K562 (cell line): ENCODE results near the gene DYDC1. TPM values are rescaled to one million over a fixed set of nuclear protein-coding genes. Genes with fewer than 3 reads are reported as not detected.

ENCODE experiments used
- ATAC-seq: fragments of 200-7000 bp; cut with Tn5 transposase; 3 replicates; pipeline ENCODE4 v1.9.1; 2020; ENCODE audit warnings: moderate library complexity
- BruUV-seq: library from RNA; stranded (reverse); fragments of 400-500 nt; replicated peaks from 2 replicates; lab custom pipeline; 2021; lab: Mats Ljungman, UMichigan
- CTCF ChIA-PET: fragments of 300-600 bp; formaldehyde crosslinking; extraction: SDS; loops from one replicate; lab custom pipeline; 2021; ENCODE audit warnings: low intra/inter-chr PET ratio; lab: Yijun Ruan, JAX
- POLR2A ChIA-PET: fragments of 300-600, 350-650 bp; sonication (Branson Sonifier 250); formaldehyde crosslinking; extraction: SDS; loops from one replicate; lab custom pipeline; 2021; ENCODE audit warnings: antibody characterized with exemption, inconsistent platforms; lab: Yijun Ruan, JAX
- DNase-seq, 4 experiments: peaks; one replicate each; pipeline versions ENCODE4 v3.0.0 to v3.0.0-alpha.2; 2011 to 2018; ENCODE audit warnings: low spot score in 3 of 4, mixed read lengths in 3 of 4; ENCODE audit errors: extremely low read depth in 1 of 4
- FAIRE-seq: peaks from 2 replicates; lab custom pipeline; 2011; peaks lifted over from hg19 to GRCh38; lab: Jason Lieb, UNC
- H2AFZ ChIP-seq: 2 replicates; pipeline ENCODE4 v1.6.0; 2011; ENCODE audit warnings: low read depth, low read length, control low read depth, inconsistent platforms
- H3K27ac ChIP-seq: fragments of 200-600 bp; 3 replicates; pipeline ENCODE4 v1.8.0; 2011; ENCODE audit warnings: low read depth, mild to moderate bottlenecking, control low read depth, inconsistent platforms, low read length, moderate library complexity, mixed read lengths; ENCODE audit errors: extremely low read depth
- H3K27me3 ChIP-seq, 2 experiments: fragments of 300-600 bp in 1 of 2; 2 replicates in 1 of 2; 3 replicates in 1 of 2; pipeline versions ENCODE4 v1.6.0 to v1.8.0; 2011; ENCODE audit warnings: inconsistent platforms in 2 of 2, low read length in 2 of 2, mild to moderate bottlenecking in 1 of 2, mixed read lengths in 1 of 2, moderate library complexity in 1 of 2; ENCODE audit not compliant: control insufficient read depth in 2 of 2, insufficient read depth in 2 of 2
- H3K36me3 ChIP-seq: fragments of 300-600 bp; 3 replicates; pipeline ENCODE4 v1.8.0; 2011; ENCODE audit warnings: mild to moderate bottlenecking, low read length, inconsistent platforms; ENCODE audit not compliant: control insufficient read depth, insufficient read depth
- H3K4me1 ChIP-seq, 2 experiments: fragments of 200-600 bp in 1 of 2; replicated peaks in 1 of 2; 2 replicates in 1 of 2; 3 replicates in 1 of 2; pipeline versions ENCODE4 v1.5.1 to v1.8.0; 2011; ENCODE audit warnings: inconsistent platforms in 2 of 2, low read length in 2 of 2, mild to moderate bottlenecking in 1 of 2, mixed read lengths in 1 of 2, moderate library complexity in 1 of 2; ENCODE audit not compliant: control insufficient read depth in 2 of 2, insufficient read depth in 2 of 2
- H3K4me2 ChIP-seq: 2 replicates; pipeline ENCODE4 v1.6.1; 2011; ENCODE audit warnings: low read length, control low read depth, inconsistent platforms, mixed read lengths; ENCODE audit not compliant: insufficient read depth
- H3K4me3 ChIP-seq: fragments of 200-600 bp; sonication (generic), shearing (Covaris generic); 2 replicates; pipeline ENCODE4 v1.5.1; 2016; ENCODE audit warnings: control low read depth, inconsistent platforms
- H3K79me2 ChIP-seq: fragments of 200-600 bp; 3 replicates; pipeline ENCODE4 v1.8.0; 2011; ENCODE audit warnings: low read length, inconsistent platforms; ENCODE audit not compliant: control insufficient read depth, insufficient read depth
- H3K9ac ChIP-seq, 2 experiments: 2 replicates each; pipeline versions ENCODE4 v1.6.0 to v1.6.1; 2011; ENCODE audit warnings: low read depth in 2 of 2, low read length in 2 of 2, control low read depth in 1 of 2, inconsistent platforms in 1 of 2, mild to moderate bottlenecking in 1 of 2, mixed read lengths in 1 of 2; ENCODE audit not compliant: insufficient read depth in 1 of 2
- H3K9me1 ChIP-seq: one replicate; pipeline ENCODE4 v1.6.0; 2011; ENCODE audit warnings: inconsistent platforms, mild to moderate bottlenecking, low read length, moderate library complexity; ENCODE audit not compliant: control insufficient read depth, insufficient read depth
- H3K9me3 ChIP-seq: replicated peaks from 2 replicates; pipeline ENCODE4 v1.5.1; 2011; ENCODE audit warnings: low read depth, low read length, inconsistent platforms; ENCODE audit not compliant: control insufficient read depth, insufficient read depth
- H4K20me1 ChIP-seq: replicated peaks from 2 replicates; pipeline ENCODE4 v1.6.1; 2011; ENCODE audit warnings: low read length, inconsistent platforms, mixed read lengths; ENCODE audit not compliant: control insufficient read depth, insufficient read depth
- CC2D1A ChIP-seq: fragments of 450-650 bp; IDR thresholded peaks from 2 replicates; pipeline ENCODE4 v1.6.1; 2017; ENCODE audit warnings: mild to moderate bottlenecking
- HNRNPLL ChIP-seq: fragments of 200-400 bp; formaldehyde crosslinking; IDR thresholded peaks from 2 replicates; pipeline ENCODE4 v1.6.1; 2017; ENCODE audit warnings: low read length, low read depth, mild to moderate bottlenecking; ENCODE audit not compliant: poor library complexity, severe bottlenecking
- MLLT1 ChIP-seq, 2 experiments: fragments of 450-650 bp; IDR thresholded peaks; 2 replicates each; pipeline ENCODE4 v1.6.1; 2016
- RAD21 ChIP-seq, 2 experiments: fragments of 250-450 bp in 1 of 2; fragments of 450-650 bp in 1 of 2; sonication (Bioruptor Pico) in 1 of 2; formaldehyde crosslinking in 1 of 2; IDR thresholded peaks in 1 of 2; conservative IDR thresholded peaks in 1 of 2; 2 replicates each; pipeline versions ENCODE4 v1.4.0 to v1.8.0; 2020 to 2022; ENCODE audit warnings: mild to moderate bottlenecking in 2 of 2, moderate library complexity in 1 of 2
- SMC3 ChIP-seq: conservative IDR thresholded peaks from 2 replicates; pipeline ENCODE4 v1.6.1; 2011; ENCODE audit warnings: low read depth, low read length, improper control_type of control experiment; ENCODE audit not compliant: insufficient read depth
- TEAD2 ChIP-seq: fragments of 450-650 bp; IDR thresholded peaks from 2 replicates; pipeline ENCODE4 v1.6.1; 2016; ENCODE audit warnings: missing genetic modification characterization, control low read depth, missing compliant biosample characterization
- ZFP36 ChIP-seq: fragments of 150-350 bp; IDR thresholded peaks from 2 replicates; pipeline ENCODE4 v1.6.1; 2018; ENCODE audit warnings: low read length, low read depth; ENCODE audit not compliant: partially characterized antibody
- WGBS: fragments of 100-300 bp; shearing (Covaris generic); methylation state at CpG from one replicate; pipeline ENCODE4 v1.1.6; 2016; ENCODE audit warnings: low coverage, mixed read lengths; ENCODE audit not compliant: insufficient coverage; ENCODE audit errors: missing lambda C conversion rate; 5-methylcytosine and 5-hydroxymethylcytosine counted together
- in situ Hi-C: fragments of 300-500 bp; cut with MboI; formaldehyde crosslinking; loops from 4 replicates; pipeline ENCODE4 v1.15.0; 2018; ENCODE audit warnings: inconsistent platforms, mixed read lengths
- intact Hi-C: fragments of 100-400 bp; cut with micrococcal nuclease; formaldehyde crosslinking; loops from 2 replicates; pipeline ENCODE4 v1.14.2; 2022
- polyA plus RNA-seq, 8 experiments: library from polyadenylated mRNA; depleted of rRNA in 4 of 8; stranded (reverse) in 5 of 8; unstranded in 3 of 8; fragments of >200 nt; fragmentation: Nextera tagmentation in 2 of 8; fragmentation: Illumina TruSeq in 1 of 8; extraction: Ambion mirVana in 2 of 8; extraction: Trizol in 1 of 8; gene quantifications; 2 replicates each; pipeline versions ENCODE4 v1.2.1 to v1.2.3, GENCODE V29; 2011 to 2014; ENCODE audit warnings: inconsistent platforms in 1 of 8, missing spikeins in 1 of 8
- total RNA-seq, 7 experiments: library from RNA; depleted of rRNA in 6 of 7; stranded (reverse); fragments of >200 nt in 6 of 7; fragmentation: Illumina TruSeq in 2 of 7; extraction: Trizol in 2 of 7; gene quantifications; 2 replicates each; pipeline versions ENCODE4 v1.2.1 to v1.2.3, GENCODE V29; 2011 to 2021; ENCODE audit warnings: low replicate concordance in 1 of 7
- TF ChIP-seq, protein P1 (sequence below): fragments of 450-650 bp; formaldehyde crosslinking; IDR thresholded peaks from 2 replicates; pipeline ENCODE4 v1.4.0; 2020; ENCODE audit warnings: mild to moderate bottlenecking, moderate library complexity
- TF ChIP-seq, protein P2 (sequence below): sonication (generic); formaldehyde crosslinking; IDR thresholded peaks from 2 replicates; pipeline ENCODE4 v1.8.0; 2022; ENCODE audit warnings: missing genetic modification reagents, mild to moderate bottlenecking, moderate library complexity, borderline replicate concordance

Gene DYDC1
- total and polyA plus RNA-seq, 9 of the 15 experiments (the other 6 are each of a cell fraction or from before 2014, with no cell fraction given), result not detected

DNA sequence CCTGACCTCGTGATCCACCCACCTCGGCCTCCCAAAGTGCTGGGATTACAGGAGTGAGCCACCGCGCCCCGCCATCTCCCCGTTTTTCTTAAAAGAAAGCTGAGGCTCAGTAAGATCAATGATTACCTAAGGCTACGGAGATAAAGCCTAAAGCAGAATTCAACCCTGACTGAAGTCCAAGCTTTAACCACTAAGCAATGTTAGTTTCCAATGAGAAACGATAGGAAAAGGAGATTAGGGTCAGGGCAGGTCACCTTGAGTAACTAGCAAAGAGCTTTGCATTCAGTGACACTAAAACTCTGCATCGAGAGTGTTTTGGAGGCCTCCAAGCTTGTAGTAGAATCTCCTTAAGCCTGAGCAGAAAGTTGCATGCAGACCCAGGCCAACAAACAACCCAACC is 34.2 kb upstream of the DYDC1 start:
- Histone ChIP-seq H3K9me3 (no peaks in the 10 kb centered on the region), H3K27ac (no peak overlapping the region), H3K79me2 (no peaks in the 10 kb centered on the region), H2AFZ (no peak overlapping the region), H3K27me3 (peaks cover 22 to 45% of the 10 kb centered on the region in 2 experiments), H3K9me1 (no peaks in the 10 kb centered on the region), H3K4me1 (no peaks in the 10 kb centered on the region), H3K4me3 (no peak overlapping the region), H3K36me3 (no peaks in the 10 kb centered on the region), H3K4me2 (no peak overlapping the region), H4K20me1 (no peaks in the 10 kb centered on the region), H3K9ac (no peak overlapping the region)
- FAIRE-seq (no peak), ATAC-seq (no peak), DNase-seq (no peak)
- 1% methylated on average over 8 of the region's 9 CpGs for WGBS
- intact Hi-C loops (no loop called here), in situ Hi-C loops (no loop called here)
- no TSS peak for BruUV-seq
- ChIA-PET POLR2A (interaction anchor here (1.1 kb wide), 1 partner anchor 35 kb away, joined by 4 read pairs; no protein-coding TSS in a partner anchor), CTCF (no interaction called here)
- TF ChIP-seq TEAD2 (tag) (no peak), ZFP36 (no peak)

GRCh38 chr10:80382989-80383388 is 26.4 kb upstream of the DYDC1 start:
- no peak overlapping the region for H3K9ac ChIP-seq
- no peak overlapping the region for H2AFZ ChIP-seq
- intact Hi-C loops, result loop anchor here (1.0 to 5.0 kb wide), 5 partner anchors 61 to 314 kb away; no protein-coding TSS in a partner anchor
- peaks cover 5% of the 10 kb centered on the region in 2 experiments; a peak in 4 of 5 replicates for H3K27me3 ChIP-seq
- POLR2A ChIA-PET, result interaction anchor here (0.6 to 1.0 kb wide), 3 partner anchors 14 to 116 kb away, joined by 3 read pairs; no protein-coding TSS in a partner anchor
- ATAC-seq (peak; percentile 48), DNase-seq (peak in 2 of 4 experiments; percentile 57), FAIRE-seq (peak; percentile 79)
- CTCF ChIA-PET, result interaction anchor here (0.6 to 2.1 kb wide), 6 partner anchors 20 to 636 kb away, joined by 3 to 16 read pairs (median 4); no protein-coding TSS in a partner anchor
- no peaks in the 10 kb centered on the region for H3K9me1 ChIP-seq
- BruUV-seq, result no TSS peak
- 0% methylated on average over 4 of the region's 4 CpGs for WGBS
- no peak overlapping the region for H3K27ac ChIP-seq
- H3K4me3 ChIP-seq, result no peak overlapping the region
- H4K20me1 ChIP-seq, result no peaks in the 10 kb centered on the region
- in situ Hi-C loops, result loop anchor here (5.0 to 10.0 kb wide), 2 partner anchors 59 to 122 kb away; no protein-coding TSS in a partner anchor
- no peak overlapping the region for H3K4me2 ChIP-seq
- H3K79me2 ChIP-seq, result no peaks in the 10 kb centered on the region
- H3K9me3 ChIP-seq, result no peaks in the 10 kb centered on the region
- no peaks in the 10 kb centered on the region for H3K4me1 ChIP-seq
- no peaks in the 10 kb centered on the region for H3K36me3 ChIP-seq
- TF ChIP-seq, protein P1, sequence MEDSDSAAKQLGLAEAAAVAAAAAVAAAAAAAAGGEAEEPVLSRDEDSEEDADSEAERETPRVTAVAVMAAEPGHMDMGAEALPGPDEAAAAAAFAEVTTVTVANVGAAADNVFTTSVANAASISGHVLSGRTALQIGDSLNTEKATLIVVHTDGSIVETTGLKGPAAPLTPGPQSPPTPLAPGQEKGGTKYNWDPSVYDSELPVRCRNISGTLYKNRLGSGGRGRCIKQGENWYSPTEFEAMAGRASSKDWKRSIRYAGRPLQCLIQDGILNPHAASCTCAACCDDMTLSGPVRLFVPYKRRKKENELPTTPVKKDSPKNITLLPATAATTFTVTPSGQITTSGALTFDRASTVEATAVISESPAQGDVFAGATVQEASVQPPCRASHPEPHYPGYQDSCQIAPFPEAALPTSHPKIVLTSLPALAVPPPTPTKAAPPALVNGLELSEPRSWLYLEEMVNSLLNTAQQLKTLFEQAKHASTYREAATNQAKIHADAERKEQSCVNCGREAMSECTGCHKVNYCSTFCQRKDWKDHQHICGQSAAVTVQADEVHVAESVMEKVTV (CRISPR knock-in tag), result peak; percentile 57
- peak; percentile 82 for TF ChIP-seq RAD21 (CRISPR knock-in tag; conservative IDR thresholded peaks at IDR 0.05 in 1 of 2, IDR thresholded peaks at IDR 0.05 in 1 of 2)
- no peak for TF ChIP-seq HNRNPLL
- TF ChIP-seq SMC3, result peak; percentile 67
- TF ChIP-seq, protein P2, sequence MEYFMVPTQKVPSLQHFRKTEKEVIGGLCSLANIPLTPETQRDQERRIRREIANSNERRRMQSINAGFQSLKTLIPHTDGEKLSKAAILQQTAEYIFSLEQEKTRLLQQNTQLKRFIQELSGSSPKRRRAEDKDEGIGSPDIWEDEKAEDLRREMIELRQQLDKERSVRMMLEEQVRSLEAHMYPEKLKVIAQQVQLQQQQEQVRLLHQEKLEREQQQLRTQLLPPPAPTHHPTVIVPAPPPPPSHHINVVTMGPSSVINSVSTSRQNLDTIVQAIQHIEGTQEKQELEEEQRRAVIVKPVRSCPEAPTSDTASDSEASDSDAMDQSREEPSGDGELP (CRISPR knock-in tag), result peak; percentile 45
- peak; percentile 50; the same call in 1 of the 2 replicates for TF ChIP-seq CC2D1A
- TF ChIP-seq MLLT1 (IDR thresholded peaks at IDR 0.05), result 0 out of 4 replicates have a peak, but pooled peaks of 1 of the 2 experiments have one; percentile 34
